GM23338 (cell line): ENCODE measurements around the gene INPP4A. TPM values are rescaled to one million over a fixed set of nuclear protein-coding genes. Genes with fewer than 3 reads are reported as not detected.

ENCODE experiments used
- ATAC-seq: fragments of 200-7000 bp; cut with Tn5 transposase; 3 replicates; pipeline ENCODE4 v1.9.1; 2020
- DNase-seq: peaks from one replicate; pipeline ENCODE4 v3.0.0-alpha.2; 2015; ENCODE audit warnings: low spot score
- H2AFZ ChIP-seq: fragments of 200-600 bp; sonication (generic); 2 replicates; pipeline ENCODE4 v1.8.0; 2016; ENCODE audit warnings: antibody characterized with exemption, mild to moderate bottlenecking, moderate library complexity
- H3F3A ChIP-seq: fragments of 200-600 bp; sonication (generic); replicated peaks from 2 replicates; pipeline ENCODE4 v1.8.0; 2017; ENCODE audit warnings: antibody characterized with exemption, mixed run types, low read depth
- H3K27ac ChIP-seq: fragments of 200-600 bp; sonication (generic); 2 replicates; pipeline ENCODE4 v1.6.1; 2016; ENCODE audit warnings: low read depth
- H3K27me3 ChIP-seq: fragments of 200-600 bp; sonication (generic); 2 replicates; pipeline ENCODE4 v1.8.0; 2016; ENCODE audit warnings: mild to moderate bottlenecking, mixed run types, moderate library complexity; ENCODE audit not compliant: insufficient read depth
- H3K36me3 ChIP-seq: fragments of 200-600 bp; sonication (generic); 2 replicates; pipeline ENCODE4 v1.8.0; 2016; ENCODE audit warnings: mild to moderate bottlenecking; ENCODE audit not compliant: insufficient read depth
- H3K4me1 ChIP-seq: fragments of 200-600 bp; sonication (generic); 2 replicates; pipeline ENCODE4 v1.8.0; 2016; ENCODE audit warnings: mild to moderate bottlenecking, moderate library complexity; ENCODE audit not compliant: insufficient read depth
- H3K4me2 ChIP-seq: fragments of 200-600 bp; sonication (generic); 2 replicates; pipeline ENCODE4 v1.7.1; 2017; ENCODE audit warnings: mixed run types
- H3K4me3 ChIP-seq: fragments of 200-600 bp; sonication (generic); 2 replicates; pipeline ENCODE4 v1.6.1; 2016; ENCODE audit warnings: mixed run types
- H3K79me2 ChIP-seq: fragments of 200-600 bp; sonication (generic); replicated peaks from 2 replicates; pipeline ENCODE4 v1.8.0; 2017; ENCODE audit warnings: mild to moderate bottlenecking; ENCODE audit not compliant: insufficient read depth
- H3K9me2 ChIP-seq: fragments of 200-600 bp; sonication (generic); 2 replicates; pipeline ENCODE4 v1.8.0; 2017; ENCODE audit not compliant: insufficient read depth
- H4K20me1 ChIP-seq: fragments of 200-600 bp; sonication (generic); replicated peaks from 2 replicates; pipeline ENCODE4 v1.8.0; 2017; ENCODE audit warnings: mild to moderate bottlenecking; ENCODE audit not compliant: insufficient read depth
- H3K27ac Mint-ChIP-seq: 2 replicates; pipeline ENCODE4 v1.8.0; 2020; ENCODE audit warnings: inconsistent platforms, mild to moderate bottlenecking, moderate library complexity, mixed read lengths
- H3K27me3 Mint-ChIP-seq: 3 replicates; pipeline ENCODE4 v1.8.0; 2022; ENCODE audit warnings: low read depth, mild to moderate bottlenecking, moderate library complexity, mixed read lengths, inconsistent platforms; ENCODE audit not compliant: insufficient read depth, poor library complexity
- H3K36me3 Mint-ChIP-seq: 3 replicates; pipeline ENCODE4 v1.8.0; 2021; ENCODE audit warnings: low read depth, mild to moderate bottlenecking, inconsistent platforms, moderate library complexity, mixed read lengths
- H3K4me1 Mint-ChIP-seq: 3 replicates; pipeline ENCODE4 v1.8.0; 2020; ENCODE audit warnings: mild to moderate bottlenecking, inconsistent platforms, mixed read lengths
- H3K4me3 Mint-ChIP-seq: 3 replicates; pipeline ENCODE4 v1.8.0; 2021; ENCODE audit warnings: moderate library complexity, mild to moderate bottlenecking, inconsistent platforms, mixed read lengths
- H3K9me3 Mint-ChIP-seq: 3 replicates; pipeline ENCODE4 v1.8.0; 2020; ENCODE audit warnings: moderate library complexity, mild to moderate bottlenecking, inconsistent platforms, mixed read lengths
- CREB1 ChIP-seq: fragments of 250-450 bp; sonication (Bioruptor Pico); IDR thresholded peaks from 2 replicates; pipeline ENCODE4 v1.5.0; 2020; ENCODE audit warnings: low read depth, mild to moderate bottlenecking, moderate library complexity
- ETS1 ChIP-seq: IDR thresholded peaks from 2 replicates; pipeline ENCODE4 v1.6.1; 2016; ENCODE audit warnings: antibody characterized with exemption
- EZH2 ChIP-seq: fragments of 200-600 bp; sonication (generic); IDR thresholded peaks from one replicate; pipeline ENCODE4 v1.8.0; 2017; ENCODE audit warnings: antibody characterized with exemption, mild to moderate bottlenecking, low read depth; ENCODE audit not compliant: unreplicated experiment
- EZH2phosphoT487 ChIP-seq: fragments of 200-600 bp; sonication (generic); IDR thresholded peaks from one replicate; pipeline ENCODE4 v1.8.1; 2018; ENCODE audit warnings: antibody characterized with exemption; ENCODE audit not compliant: unreplicated experiment
- JUNB ChIP-seq: IDR thresholded peaks from one replicate; pipeline ENCODE4 v1.6.1; 2016; ENCODE audit warnings: antibody characterized with exemption; ENCODE audit not compliant: unreplicated experiment
- POLR2AphosphoS5 ChIP-seq: IDR thresholded peaks from 2 replicates; pipeline ENCODE4 v1.6.1; 2016; ENCODE audit warnings: antibody characterized with exemption, low read depth
- REST ChIP-seq: IDR thresholded peaks from one replicate; pipeline ENCODE4 v1.6.1; 2018; ENCODE audit warnings: antibody characterized with exemption; ENCODE audit not compliant: unreplicated experiment
- ZNF114 ChIP-seq: fragments of 250-450 bp; sonication (Bioruptor Pico); IDR thresholded peaks from 2 replicates; pipeline ENCODE4 v1.5.0; 2020; ENCODE audit warnings: mild to moderate bottlenecking, moderate library complexity
- ZNF331 ChIP-seq: fragments of 250-450 bp; sonication (Bioruptor Pico); IDR thresholded peaks from 2 replicates; pipeline ENCODE4 v1.5.0; 2020; ENCODE audit warnings: low read depth, mild to moderate bottlenecking, moderate library complexity
- ZNF462 ChIP-seq: fragments of 250-450 bp; sonication (Bioruptor Pico); IDR thresholded peaks from 2 replicates; pipeline ENCODE4 v1.5.0; 2020; ENCODE audit warnings: mild to moderate bottlenecking, moderate library complexity
- polyA plus RNA-seq: library from polyadenylated mRNA; unstranded; fragments of >200 nt; fragmentation: Nextera tagmentation; extraction: Ambion mirVana; gene quantifications from 2 replicates; pipeline ENCODE4 v1.2.1, GENCODE V29; 2016
- total RNA-seq: library from RNA; depleted of rRNA; stranded (reverse); fragments of >200 nt; shearing (Covaris generic); gene quantifications from 2 replicates; pipeline ENCODE4 v1.2.3, GENCODE V29; 2014

The INPP4A gene
- total and polyA plus RNA-seq, 2 experiments from 2014 or later = 8.5 to 36.9 TPM

GRCh38 chr2:98488252-98488651, 43.6 kb downstream of the INPP4A start:
- Mint-ChIP-seq H3K4me1 (peaks cover 55% of the 10 kb centered on the region), H3K27me3 (peaks cover 6% of the 10 kb centered on the region), H3K9me3 (no peaks in the 10 kb centered on the region), H3K36me3 (peaks cover 3% of the 10 kb centered on the region; the same call in 1 of the 3 replicates), H3K27ac (no peak overlapping the region), H3K4me3 (no peak overlapping the region)
- H3K9me2 ChIP-seq = no peaks in the 10 kb centered on the region
- no peak for ATAC-seq
- H3F3A ChIP-seq = no peaks in the 10 kb centered on the region
- no peak overlapping the region for H3K4me2 ChIP-seq
- no peak overlapping the region for H2AFZ ChIP-seq
- DNase-seq = no peak
- H3K79me2 ChIP-seq = peaks cover 86% of the 10 kb centered on the region
- no peaks in the 10 kb centered on the region for H3K36me3 ChIP-seq
- peaks cover 30% of the 10 kb centered on the region; the same call in 1 of the 2 replicates for H4K20me1 ChIP-seq
- peaks cover 32% of the 10 kb centered on the region for H3K4me1 ChIP-seq
- H3K27me3 ChIP-seq = no peaks in the 10 kb centered on the region
- TF ChIP-seq JUNB (no peak), EZH2 (no peak), ZNF114 (CRISPR knock-in tag) (no peak), CREB1 (CRISPR knock-in tag) (no peak), ZNF331 (CRISPR knock-in tag) (no peak), REST (no peak), EZH2phosphoT487 (no peak)
- H3K4me3 ChIP-seq = no peak overlapping the region
- no peak overlapping the region for H3K27ac ChIP-seq

- Mint-ChIP-seq H3K36me3 (peaks cover 8% of the 10 kb centered on the region), H3K4me3 (no peak overlapping the region), H3K4me1 (peaks cover 45% of the 10 kb centered on the region), H3K27ac (no peak overlapping the region), H3K9me3 (peaks cover 2% of the 10 kb centered on the region; the same call in 1 of the 3 replicates), H3K27me3 (peaks cover 2% of the 10 kb centered on the region)
- no peak for DNase-seq
- H3K4me2 ChIP-seq = no peak overlapping the region
- ATAC-seq = no peak
- no peak overlapping the region for H3K27ac ChIP-seq
- H3K9me2 ChIP-seq = no peaks in the 10 kb centered on the region
- H3K79me2 ChIP-seq = peaks cover 85% of the 10 kb centered on the region
- no peak overlapping the region for H3K4me3 ChIP-seq
- no peaks in the 10 kb centered on the region for H3F3A ChIP-seq
- H3K36me3 ChIP-seq = no peaks in the 10 kb centered on the region
- H4K20me1 ChIP-seq = peaks cover 36% of the 10 kb centered on the region
- no peak overlapping the region for H2AFZ ChIP-seq
- peaks cover 31% of the 10 kb centered on the region for H3K4me1 ChIP-seq
- H3K27me3 ChIP-seq = no peaks in the 10 kb centered on the region
- TF ChIP-seq ZNF114 (CRISPR knock-in tag) = no peak
- TF ChIP-seq JUNB = no peak
- no peak for TF ChIP-seq EZH2
- TF ChIP-seq CREB1 (CRISPR knock-in tag) = no peak
- TF ChIP-seq ZNF462 = no peak
- TF ChIP-seq ETS1 = no peak
- no peak for TF ChIP-seq POLR2AphosphoS5
- no peak for TF ChIP-seq EZH2phosphoT487
Measured at GRCh38 chr2:98489486-98489885, 44.8 kb downstream of the INPP4A start.
